SK-N-SH (cell line): ENCODE data around the gene MAPK12.

Experiments used
- MXI1 ChIP-seq: IDR thresholded peaks from 2 replicates; pipeline ENCODE4 v1.6.1; 2012; ENCODE audit warnings: mild to moderate bottlenecking, low read depth, low read length, improper control_type of control experiment
- POLR2AphosphoS5 ChIP-seq: IDR thresholded peaks from 2 replicates; pipeline ENCODE4 v1.6.1; 2012; ENCODE audit warnings: low read depth, low read length
- RAD21 ChIP-seq: IDR thresholded peaks from 2 replicates; pipeline ENCODE4 v1.6.1; 2012; ENCODE audit warnings: mild to moderate bottlenecking, low read length
- TAF1 ChIP-seq: IDR thresholded peaks from 2 replicates; pipeline ENCODE4 v1.6.1; 2012; ENCODE audit warnings: low read depth, mild to moderate bottlenecking, low read length, moderate library complexity, borderline replicate concordance
- TCF12 ChIP-seq: IDR thresholded peaks from 2 replicates; pipeline ENCODE4 v1.4.0; 2012
- TF ChIP-seq, protein P1 (sequence below): fragments of 200-600 bp; sonication (generic); IDR thresholded peaks from 2 replicates; pipeline ENCODE4 v1.6.1; 2017; ENCODE audit warnings: antibody characterized with exemption, mild to moderate bottlenecking, moderate library complexity

DNA sequence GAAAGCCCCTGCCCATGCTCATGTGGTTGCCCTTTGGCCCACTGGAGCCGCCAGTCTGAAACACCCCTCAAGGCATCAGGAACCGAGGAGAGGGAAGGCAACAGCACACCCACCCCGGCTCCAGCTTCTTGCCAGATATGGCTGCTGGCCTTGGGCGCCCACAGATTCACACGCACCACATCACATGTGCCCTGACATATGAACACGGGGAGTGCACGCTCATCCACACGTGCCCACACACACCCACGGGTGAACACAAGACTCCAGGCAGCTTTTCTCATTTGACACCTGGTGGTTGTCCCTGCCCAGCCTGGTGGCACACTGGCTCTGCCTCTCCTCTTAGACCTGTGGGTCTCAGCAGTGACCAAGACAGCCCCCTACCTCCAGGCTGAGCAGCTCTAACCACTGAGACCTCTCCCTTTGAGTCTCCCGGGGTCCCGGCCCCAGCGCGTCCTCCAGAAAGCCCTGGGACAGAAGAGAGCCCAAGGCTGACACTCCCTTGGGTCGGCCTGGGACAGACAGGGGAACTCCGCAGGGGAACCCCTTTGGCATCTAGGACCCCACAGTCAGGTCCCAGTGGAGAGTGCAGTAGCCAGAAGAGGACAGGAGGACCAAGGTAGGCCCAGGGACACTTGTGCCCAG lies 2.7 kb upstream of the MAPK12 start:
- TF ChIP-seq POLR2AphosphoS5 (no peak), TAF1 (no peak), TCF12 (no peak), RAD21 (no peak), MXI1 (no peak)
- TF ChIP-seq, protein P1, sequence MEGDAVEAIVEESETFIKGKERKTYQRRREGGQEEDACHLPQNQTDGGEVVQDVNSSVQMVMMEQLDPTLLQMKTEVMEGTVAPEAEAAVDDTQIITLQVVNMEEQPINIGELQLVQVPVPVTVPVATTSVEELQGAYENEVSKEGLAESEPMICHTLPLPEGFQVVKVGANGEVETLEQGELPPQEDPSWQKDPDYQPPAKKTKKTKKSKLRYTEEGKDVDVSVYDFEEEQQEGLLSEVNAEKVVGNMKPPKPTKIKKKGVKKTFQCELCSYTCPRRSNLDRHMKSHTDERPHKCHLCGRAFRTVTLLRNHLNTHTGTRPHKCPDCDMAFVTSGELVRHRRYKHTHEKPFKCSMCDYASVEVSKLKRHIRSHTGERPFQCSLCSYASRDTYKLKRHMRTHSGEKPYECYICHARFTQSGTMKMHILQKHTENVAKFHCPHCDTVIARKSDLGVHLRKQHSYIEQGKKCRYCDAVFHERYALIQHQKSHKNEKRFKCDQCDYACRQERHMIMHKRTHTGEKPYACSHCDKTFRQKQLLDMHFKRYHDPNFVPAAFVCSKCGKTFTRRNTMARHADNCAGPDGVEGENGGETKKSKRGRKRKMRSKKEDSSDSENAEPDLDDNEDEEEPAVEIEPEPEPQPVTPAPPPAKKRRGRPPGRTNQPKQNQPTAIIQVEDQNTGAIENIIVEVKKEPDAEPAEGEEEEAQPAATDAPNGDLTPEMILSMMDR, result no peak
